ENCODE measurements around the gene PDIA3. TPM values are rescaled to one million over a fixed set of nuclear protein-coding genes. Genes with fewer than 3 reads are reported as not detected.
"Not testable (repeated sequence)": the region's sequence is repeated elsewhere in the genome, so short reads cannot be mapped to it uniquely, and the experiment has no call there.

PDIA3 gene
- total RNA-seq, 1 donor from 2014 or later: 126 TPM

- DNase-seq: peak; percentile 80
Measured at GRCh38 chr15:43776718-43777266, 30.6 kb downstream of the PDIA3 start, which contains the start of gene ELL3. TSS of gene ELL3 (minus strand) at chr15:43776966. CDS start at chr15:43776901, 65 bp downstream.

GRCh38 chr15:43777267-43777914, 31.2 kb downstream of the PDIA3 start:
- DNase-seq: peak; percentile 74

GRCh38 chr15:43779016-43779415, 32.8 kb downstream of the PDIA3 start:
- DNase-seq: no peak

- DNase-seq: no peak
Measured at GRCh38 chr15:43789409-43789808, 43.2 kb downstream of the PDIA3 start.

- peak; percentile 100 for DNase-seq
Measured at GRCh38 chr15:43791993-43792760, 45.9 kb downstream of the PDIA3 start, which contains the start of gene SERF2. TSS of gene SERF2 (plus strand) at chr15:43792320. CDS start at chr15:43792377, 57 bp downstream.

- peak; percentile 28 for DNase-seq
Measured at GRCh38 chr15:43792761-43793476, 46.7 kb downstream of the PDIA3 start.

- DNase-seq: no peak
Measured at GRCh38 chr15:43793647-43794046, 47.4 kb downstream of the PDIA3 start.

GRCh38 chr15:43794269-43795037, 48.2 kb downstream of the PDIA3 start:
- DNase-seq: no peak

GRCh38 chr15:43795197-43795596, 49.0 kb downstream of the PDIA3 start:
- DNase-seq: no peak

- no peak for DNase-seq
Measured at GRCh38 chr15:43795997-43796396, 49.8 kb downstream of the PDIA3 start.

- DNase-seq: no peak
Measured at GRCh38 chr15:43796566-43796965, 50.3 kb downstream of the PDIA3 start.

- DNase-seq: no peak
Measured at GRCh38 chr15:43799209-43799944, 53.1 kb downstream of the PDIA3 start.

- no peak for DNase-seq
Measured at GRCh38 chr15:43799945-43800285, 53.7 kb downstream of the PDIA3 start, which contains the start of gene SERINC4. TSS of gene SERINC4 (minus strand) at chr15:43800220. CDS start at chr15:43799986, 234 bp downstream.

- peak; percentile 96 for DNase-seq
Measured at GRCh38 chr15:43800286-43801141, 54.3 kb downstream of the PDIA3 start, which contains the start of gene HYPK. TSS of gene HYPK (plus strand) at chr15:43800599. CDS start at chr15:43800623, 24 bp downstream.

- not testable (repeated sequence) for DNase-seq
Measured at GRCh38 chr15:43802676-43803075, 56.4 kb downstream of the PDIA3 start.

GRCh38 chr15:43808435-43808950, 62.3 kb downstream of the PDIA3 start:
- DNase-seq: no peak

- no peak for DNase-seq
Measured at GRCh38 chr15:43808960-43809678, 62.9 kb downstream of the PDIA3 start.

- DNase-seq: not testable (repeated sequence)
Measured at GRCh38 chr15:43815064-43815463, 68.8 kb downstream of the PDIA3 start.

GRCh38 chr15:43821505-43821904, 75.3 kb downstream of the PDIA3 start:
- no peak for DNase-seq

Data from tongue (tissue), 2 donors.